GM10248 (cell line): ENCODE measurements around the gene RIMKLB.
"Not testable (repeated sequence)": the region's sequence is repeated elsewhere in the genome, so short reads cannot be mapped to it uniquely, and the experiment has no call there.

Source experiments
- CTCF ChIA-PET: fragments of 300-600 bp; sonication (Branson Sonifier 250); formaldehyde crosslinking; extraction: SDS; loops from one replicate; lab custom pipeline; 2021; ENCODE audit warnings: antibody characterized with exemption; lab: Yijun Ruan, JAX
- POLR2A ChIA-PET: fragments of 350-650 bp; sonication (Branson Sonifier 250); formaldehyde crosslinking; extraction: SDS; loops from one replicate; lab custom pipeline; 2020; ENCODE audit warnings: antibody characterized with exemption; lab: Yijun Ruan, JAX
- DNase-seq: peaks from one replicate; pipeline ENCODE4 v3.0.0; 2012; ENCODE audit errors: extremely low spot score
- TF ChIP-seq, protein P1 (sequence below): IDR thresholded peaks from 2 replicates; pipeline ENCODE4 v1.5.1; 2012; ENCODE audit warnings: mild to moderate bottlenecking, low read depth; ENCODE audit errors: extremely low read depth, missing control alignments, control extremely low read depth

The RIMKLB gene

DNA sequence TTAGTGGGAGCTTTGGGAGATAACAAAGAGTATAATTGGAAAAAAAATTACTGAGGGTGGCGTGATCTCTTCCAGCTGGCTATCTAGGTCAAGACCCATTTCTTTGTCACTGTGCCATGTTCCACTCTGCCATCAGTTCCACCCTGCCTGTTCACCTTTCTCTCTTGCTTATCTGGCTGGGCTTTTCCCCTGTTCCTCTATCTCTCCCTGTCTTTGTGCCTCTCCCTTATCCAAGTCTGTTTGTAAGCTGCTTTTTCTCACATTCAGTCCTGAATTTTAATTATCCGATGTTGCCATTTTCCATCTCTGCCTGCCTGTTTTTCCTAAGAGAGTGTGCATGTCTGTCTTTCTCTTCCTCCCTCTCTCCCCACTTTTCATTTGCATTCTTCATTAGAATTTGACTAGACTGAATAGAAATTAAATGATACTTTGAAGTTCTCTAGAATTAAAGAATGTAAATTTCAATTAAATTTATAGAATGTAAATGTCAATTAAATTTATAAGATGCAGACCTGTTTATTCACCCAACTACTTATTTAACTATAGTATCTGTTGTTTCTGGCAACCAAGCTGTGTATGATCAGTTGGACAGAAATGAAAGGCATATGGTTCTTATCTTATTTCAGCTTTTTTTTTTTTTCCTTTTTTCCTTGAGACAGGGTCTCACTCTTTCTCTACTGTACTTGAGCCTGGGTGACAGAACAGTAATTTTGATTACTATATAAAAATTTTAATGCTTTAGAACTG is 83.8 kb downstream of the RIMKLB start:
- no peak for DNase-seq
- TF ChIP-seq, protein P1, sequence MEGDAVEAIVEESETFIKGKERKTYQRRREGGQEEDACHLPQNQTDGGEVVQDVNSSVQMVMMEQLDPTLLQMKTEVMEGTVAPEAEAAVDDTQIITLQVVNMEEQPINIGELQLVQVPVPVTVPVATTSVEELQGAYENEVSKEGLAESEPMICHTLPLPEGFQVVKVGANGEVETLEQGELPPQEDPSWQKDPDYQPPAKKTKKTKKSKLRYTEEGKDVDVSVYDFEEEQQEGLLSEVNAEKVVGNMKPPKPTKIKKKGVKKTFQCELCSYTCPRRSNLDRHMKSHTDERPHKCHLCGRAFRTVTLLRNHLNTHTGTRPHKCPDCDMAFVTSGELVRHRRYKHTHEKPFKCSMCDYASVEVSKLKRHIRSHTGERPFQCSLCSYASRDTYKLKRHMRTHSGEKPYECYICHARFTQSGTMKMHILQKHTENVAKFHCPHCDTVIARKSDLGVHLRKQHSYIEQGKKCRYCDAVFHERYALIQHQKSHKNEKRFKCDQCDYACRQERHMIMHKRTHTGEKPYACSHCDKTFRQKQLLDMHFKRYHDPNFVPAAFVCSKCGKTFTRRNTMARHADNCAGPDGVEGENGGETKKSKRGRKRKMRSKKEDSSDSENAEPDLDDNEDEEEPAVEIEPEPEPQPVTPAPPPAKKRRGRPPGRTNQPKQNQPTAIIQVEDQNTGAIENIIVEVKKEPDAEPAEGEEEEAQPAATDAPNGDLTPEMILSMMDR: no peak
- ChIA-PET CTCF (interaction anchor here (0.9 to 1.8 kb wide), 3 partner anchors 25 to 268 kb away, joined by 3 to 8 read pairs (median 6); no protein-coding TSS in a partner anchor), POLR2A (no interaction called here)

DNA sequence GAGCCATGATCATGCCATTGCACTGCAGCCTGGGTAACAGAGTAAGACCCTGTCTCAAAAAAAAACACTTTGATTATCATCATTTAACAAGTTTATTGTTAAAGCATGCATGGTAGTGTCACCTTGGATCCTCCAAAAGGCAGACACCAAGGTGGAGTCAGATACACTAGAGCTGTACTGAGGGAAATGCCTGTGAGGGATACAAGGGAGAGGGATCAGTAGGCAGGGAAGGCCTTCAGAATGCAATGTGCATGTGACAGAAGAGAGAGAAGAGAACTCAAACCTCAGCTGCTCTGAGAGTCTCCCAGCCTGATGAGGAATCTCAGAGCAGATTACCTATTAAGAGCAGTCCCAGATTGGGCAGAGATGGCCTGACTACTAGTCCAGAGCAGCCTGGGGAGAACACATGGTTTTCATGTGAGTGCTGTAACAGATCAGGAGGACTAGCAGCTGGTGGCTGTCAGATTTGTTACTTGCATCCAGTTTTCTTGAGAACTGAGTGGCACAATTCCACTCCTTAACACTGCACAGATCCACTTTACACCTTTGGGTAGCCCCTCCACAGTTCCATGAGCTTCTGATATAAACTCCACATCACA is 86.6 kb downstream of the RIMKLB start:
- TF ChIP-seq, protein P1: no peak
- no peak for DNase-seq
- POLR2A ChIA-PET: no interaction called here
- CTCF ChIA-PET: interaction anchor here (1.0 kb wide), 1 partner anchor 12 kb away, joined by 3 read pairs; no protein-coding TSS in a partner anchor

DNA sequence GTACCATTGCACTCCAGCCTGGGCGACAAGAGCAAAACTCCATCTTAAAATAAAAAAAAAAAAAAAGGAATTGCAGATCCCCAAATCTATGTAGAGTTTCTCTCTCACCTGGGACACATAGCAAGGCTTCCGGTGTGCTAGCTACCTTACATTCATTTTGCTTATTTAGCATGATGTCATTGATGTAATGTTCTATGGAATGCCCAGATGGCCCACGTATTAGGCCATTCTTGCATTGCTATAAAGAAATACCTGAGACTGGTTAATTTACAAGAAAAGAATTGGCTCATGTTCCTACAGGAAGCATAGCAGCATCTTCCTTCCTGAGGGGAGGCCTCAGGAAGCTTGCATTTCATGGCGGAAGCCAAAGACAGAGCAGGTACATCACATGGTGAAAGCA is 87.7 kb downstream of the RIMKLB start:
- POLR2A ChIA-PET: no interaction called here
- no peak for DNase-seq
- TF ChIP-seq, protein P1: no peak
- CTCF ChIA-PET: no interaction called here

DNA sequence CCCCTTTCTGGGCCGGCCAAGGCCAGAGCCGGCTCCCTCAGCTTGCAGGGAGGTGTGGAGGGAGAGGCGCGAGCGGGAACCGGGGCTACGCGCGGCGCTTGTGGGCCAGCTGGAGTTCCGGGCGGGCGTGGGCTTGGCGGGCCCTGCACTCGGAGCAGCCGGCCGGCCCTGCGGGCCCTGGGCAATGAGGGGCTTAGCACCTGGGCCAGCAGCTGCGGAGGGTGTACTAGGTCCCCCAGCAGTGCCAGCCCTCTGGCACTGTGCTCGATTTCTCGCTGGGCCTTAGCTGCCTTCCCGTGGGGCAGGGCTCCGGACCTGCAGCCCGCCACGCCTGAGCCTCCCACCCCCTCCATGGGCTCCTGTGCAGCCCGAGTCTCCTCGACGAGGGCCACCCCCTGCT is 89.4 kb downstream of the RIMKLB start:
- POLR2A ChIA-PET, CTCF ChIA-PET, DNase-seq: not testable (repeated sequence)

DNA sequence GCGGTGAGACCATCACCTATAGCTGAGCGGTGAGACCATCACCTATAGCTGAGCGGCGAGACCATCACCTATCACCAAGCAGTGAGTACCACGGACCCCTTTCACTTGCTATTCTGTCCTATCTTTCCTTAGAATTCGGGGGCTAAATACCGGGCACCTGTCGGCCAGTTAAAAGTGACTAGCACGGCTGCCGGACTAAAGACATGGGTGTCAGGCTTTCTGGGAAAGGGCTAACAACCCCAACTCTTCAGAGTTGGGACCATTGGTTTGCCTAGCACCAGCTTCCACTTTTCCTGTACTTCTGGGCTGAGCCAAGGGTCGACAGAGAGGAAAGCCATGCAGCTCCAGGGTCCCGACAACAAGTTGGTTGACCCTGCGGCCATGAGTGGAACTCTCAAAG is 90.9 kb downstream of the RIMKLB start:
- POLR2A ChIA-PET: not testable (repeated sequence)

DNA sequence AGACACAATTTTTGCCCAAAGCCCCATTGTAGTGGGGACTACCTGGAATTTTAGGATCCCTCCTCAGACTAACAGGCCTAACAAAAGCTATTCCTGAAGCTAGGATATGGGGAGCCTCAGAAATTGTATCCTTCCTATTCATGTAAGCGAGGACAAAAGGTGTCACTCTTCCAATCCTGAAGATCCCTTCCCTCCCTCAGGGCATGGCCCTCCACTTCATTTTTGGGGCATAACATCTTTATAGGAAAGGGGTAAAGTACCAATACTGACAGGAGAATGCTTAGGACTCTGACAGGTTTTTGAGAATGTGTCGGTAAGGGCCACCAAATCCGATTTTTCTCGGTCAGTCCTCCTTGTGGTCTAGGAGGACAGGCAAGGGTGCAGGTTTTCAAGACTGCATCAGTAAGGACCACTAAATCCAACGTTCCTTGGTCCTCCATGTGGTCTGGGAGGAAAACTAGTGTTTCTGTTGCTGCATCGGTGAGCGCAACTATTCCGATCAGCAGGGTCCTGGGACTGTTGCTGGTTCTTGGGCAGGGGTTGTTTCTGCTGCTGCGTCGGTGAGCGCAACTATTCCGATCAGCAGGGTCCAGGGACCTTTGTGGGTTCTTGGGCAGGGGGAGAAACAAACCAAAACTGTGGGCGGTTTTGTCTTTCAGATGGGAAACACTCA is 91.7 kb downstream of the RIMKLB start:
- CTCF ChIA-PET, POLR2A ChIA-PET, DNase-seq: not testable (repeated sequence)

More for the DNA sequence above, 90.9 kb downstream of the RIMKLB start:
- CTCF ChIA-PET, DNase-seq: not testable (repeated sequence)

DNA sequence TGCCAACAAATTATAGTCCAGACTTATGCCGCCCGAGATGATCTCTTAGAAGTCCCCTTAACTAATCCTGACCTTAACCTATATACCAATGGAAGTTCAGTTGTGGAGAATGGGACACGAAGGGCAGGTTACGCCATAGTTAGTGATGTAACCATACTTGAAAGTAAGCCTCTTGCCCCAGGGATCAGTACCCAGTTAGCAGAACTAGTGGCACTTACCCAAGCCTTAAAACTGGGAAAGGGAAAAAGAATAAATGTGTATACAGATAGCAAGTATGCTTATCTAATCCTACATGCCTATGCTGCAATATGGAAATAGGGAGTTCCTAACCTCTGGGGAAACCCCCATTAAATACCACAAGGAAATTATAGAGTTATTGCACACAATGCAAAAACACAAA is 95.4 kb downstream of the RIMKLB start:
- POLR2A ChIA-PET, CTCF ChIA-PET: not testable (repeated sequence)

DNA sequence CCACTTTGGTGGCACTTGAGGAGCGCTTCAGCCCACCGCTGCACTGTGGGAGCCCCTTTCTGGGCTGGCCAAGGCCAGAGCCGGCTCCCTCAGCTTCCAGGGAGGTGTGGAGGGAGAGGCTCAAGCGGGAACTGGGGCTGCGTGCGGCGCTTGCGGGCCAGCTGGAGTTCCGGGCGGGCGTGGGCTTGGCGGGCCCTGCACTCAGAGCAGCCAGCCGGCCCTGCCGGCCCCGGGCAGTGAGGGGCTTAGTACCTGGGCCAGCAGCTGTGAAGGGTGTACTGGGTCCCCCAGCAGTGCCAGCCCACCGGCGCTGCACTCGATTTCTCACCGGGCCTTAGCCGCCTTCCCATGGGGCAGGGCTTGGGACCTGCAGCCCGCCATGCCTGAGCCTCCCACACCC is 96.8 kb downstream of the RIMKLB start:
- CTCF ChIA-PET, POLR2A ChIA-PET, DNase-seq: not testable (repeated sequence)

More for the DNA sequence above, 95.4 kb downstream of the RIMKLB start:
- not testable (repeated sequence) for DNase-seq

DNA sequence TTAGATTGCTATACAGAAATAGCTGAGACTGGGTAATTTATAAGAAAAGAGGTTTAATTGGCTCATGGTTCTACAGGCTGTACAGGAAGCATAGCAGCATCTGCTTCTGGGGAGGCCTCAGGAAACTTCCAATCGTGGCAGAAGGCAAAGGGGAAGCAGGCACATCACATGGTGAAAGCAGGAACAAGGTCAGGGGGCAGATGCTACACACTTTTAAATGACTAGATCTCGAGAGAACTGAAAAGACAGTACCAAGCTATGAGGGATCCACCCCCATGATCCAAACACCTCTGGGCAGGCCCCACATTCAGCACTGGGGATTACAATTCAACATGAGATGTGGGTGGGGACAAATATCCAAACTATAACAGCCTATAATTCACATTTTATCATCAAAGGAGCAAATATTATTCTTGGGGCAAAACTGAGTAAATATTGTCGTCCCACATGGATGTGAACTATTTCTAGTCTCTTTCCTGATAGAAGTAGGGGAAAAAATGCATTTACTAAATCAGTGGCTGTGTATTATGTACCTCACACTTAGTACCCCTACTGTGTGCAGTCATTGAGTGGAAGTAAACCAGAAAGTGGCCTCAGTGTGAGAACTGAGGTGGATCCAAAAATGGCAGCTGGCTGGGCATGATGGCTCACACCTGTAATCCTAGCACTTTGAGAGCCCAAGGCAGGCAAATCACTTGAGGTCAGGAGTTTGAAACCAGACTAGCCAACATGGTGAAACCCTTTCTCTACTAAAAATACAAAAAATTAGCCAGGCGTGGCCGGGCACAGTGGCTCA is 99.2 kb downstream of the RIMKLB start:
- TF ChIP-seq, protein P1: no peak
- ChIA-PET CTCF (no interaction called here), POLR2A (no interaction called here)
- no peak for DNase-seq

DNA sequence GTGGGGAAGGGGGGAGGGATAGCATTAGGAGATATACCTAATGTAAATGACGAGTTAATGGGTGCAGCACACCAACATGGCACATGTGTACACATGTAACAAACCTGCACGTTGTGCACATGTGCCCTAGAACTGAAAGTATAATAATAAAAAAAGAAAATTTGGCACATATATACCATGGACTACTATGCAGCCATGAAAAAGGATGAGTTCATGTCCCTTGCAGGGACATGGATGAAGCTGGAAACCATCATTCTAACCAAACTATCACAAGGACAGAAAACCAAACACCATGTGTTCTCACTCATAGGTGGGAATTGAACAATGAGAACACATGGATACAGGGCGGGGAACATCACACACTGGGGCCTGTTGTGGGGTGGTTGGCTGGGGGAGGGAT is 103.4 kb downstream of the RIMKLB start:
- CTCF ChIA-PET, DNase-seq, POLR2A ChIA-PET: not testable (repeated sequence)

DNA sequence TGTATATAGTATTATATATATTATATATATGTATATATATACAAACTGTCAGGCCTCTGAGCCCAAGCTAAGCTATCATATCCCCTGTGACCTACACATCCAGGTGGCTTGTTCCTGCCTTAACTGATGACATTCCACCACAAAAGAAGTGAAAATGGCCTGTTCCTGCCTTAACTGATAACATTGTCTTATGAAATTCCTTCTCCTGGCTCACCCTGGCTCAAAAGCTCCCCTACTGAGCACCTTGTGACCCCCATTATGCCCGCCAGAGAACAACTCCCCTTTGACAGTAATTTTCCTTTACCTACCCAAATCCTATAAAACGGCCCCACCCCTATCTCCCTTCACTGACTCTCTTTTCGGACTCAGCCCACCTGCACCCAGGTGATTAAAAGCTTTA is 107.0 kb downstream of the RIMKLB start:
- DNase-seq, POLR2A ChIA-PET, CTCF ChIA-PET: not testable (repeated sequence)

DNA sequence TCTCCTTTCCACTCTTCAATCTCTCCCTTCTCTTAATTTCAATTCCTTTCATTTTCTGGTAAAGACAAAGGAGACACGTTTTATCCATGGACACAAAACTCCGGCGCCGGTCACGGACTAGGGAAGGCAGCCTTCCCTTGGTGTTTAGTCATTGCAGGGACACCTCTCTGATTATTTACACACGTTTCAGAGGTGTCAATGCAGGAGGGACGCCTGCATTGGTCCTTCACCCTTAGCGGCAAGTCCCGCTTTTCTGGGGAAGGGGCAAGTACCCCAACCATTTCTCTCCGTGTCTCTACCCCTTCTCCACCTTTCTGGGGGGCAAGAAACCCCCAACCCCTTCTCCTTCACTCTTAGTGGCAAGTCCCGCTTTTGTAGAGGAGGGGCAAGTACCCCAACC is 107.7 kb downstream of the RIMKLB start:
- POLR2A ChIA-PET: not testable (repeated sequence)

More for the DNA sequence above, 107.7 kb downstream of the RIMKLB start:
- CTCF ChIA-PET, DNase-seq: not testable (repeated sequence)
